Measurements from ENCODE around the gene BMPR2. TPM values are rescaled to one million over a fixed set of nuclear protein-coding genes. Genes with fewer than 3 reads are reported as not detected.

The BMPR2 gene
- total RNA-seq, 1 experiment from 2014 or later: 34.9 TPM

DNA sequence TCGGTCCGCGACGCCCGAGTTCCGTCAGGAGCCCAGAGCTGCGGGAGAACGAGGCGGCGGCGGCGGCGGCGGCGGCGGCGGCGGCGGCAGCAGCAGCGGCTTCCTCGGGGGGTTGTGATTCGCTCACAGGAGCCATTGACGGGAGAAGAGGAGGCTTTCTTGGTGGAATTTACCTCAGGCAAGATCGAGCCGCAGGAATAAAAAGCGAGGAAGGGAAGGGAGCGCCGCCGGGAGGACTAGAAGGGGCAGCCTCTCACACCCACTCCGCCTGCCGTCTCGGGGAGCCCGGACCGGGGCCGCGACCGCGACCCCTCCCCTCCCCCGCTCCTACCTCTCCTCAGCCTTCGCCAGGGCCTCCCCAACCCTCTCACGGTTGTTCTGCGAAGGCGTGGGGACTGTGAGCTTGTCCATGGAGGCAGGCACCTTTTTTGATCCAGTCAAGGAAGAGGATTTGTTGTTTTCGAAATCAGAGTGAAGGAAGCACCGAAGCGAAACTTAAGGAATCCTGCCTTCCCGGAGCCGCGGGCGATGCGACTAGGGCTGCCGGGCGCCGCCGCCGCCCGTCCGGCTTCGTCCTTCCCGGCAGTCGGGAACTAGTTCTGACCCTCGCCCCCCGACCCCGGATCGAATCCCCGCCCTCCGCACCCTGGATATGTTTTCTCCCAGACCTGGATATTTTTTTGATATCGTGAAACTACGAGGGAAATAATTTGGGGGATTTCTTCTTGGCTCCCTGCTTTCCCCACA lies 506 bp downstream of the BMPR2 start:
- no peaks in the 10 kb centered on the region for H3K36me3 ChIP-seq (ENCODE audit: insufficient read depth, low read length, poor library complexity, severe bottlenecking)
- peaks cover 14% of the 10 kb centered on the region for H3K4me1 ChIP-seq (ENCODE audit: insufficient read depth, low read length, poor library complexity, severe bottlenecking)
- intact Hi-C loops (cut with micrococcal nuclease; ENCODE audit: unreplicated experiment): no loop called here
- peak; percentile 77 for DNase-seq (ENCODE audit: low spot score)
- H3K4me3 ChIP-seq (ENCODE audit: low read depth, low read length, poor library complexity, severe bottlenecking): peak overlapping the region; percentile 99
- no peaks in the 10 kb centered on the region for H3K27me3 ChIP-seq (replicated peaks; ENCODE audit: insufficient read depth, low read depth, low read length, poor library complexity)
- ChIA-PET CTCF (interaction anchor here (0.6 kb wide), 2 partner anchors 341 to 392 kb away, joined by 3 to 7 read pairs; no protein-coding TSS in a partner anchor), POLR2A (ENCODE audit: low non-redundant PET) (no interaction called here)
- H3K27ac ChIP-seq (ENCODE audit: low read depth, low read length, poor library complexity, severe bottlenecking): peak overlapping the region; percentile 92
- H3K9me3 ChIP-seq (ENCODE audit: low read depth, low read length, poor library complexity, severe bottlenecking): no peaks in the 10 kb centered on the region
- no peak for TF ChIP-seq CTCF (conservative IDR thresholded peaks at IDR 0.05; ENCODE audit: low read depth, low read length)
- no peak for TF ChIP-seq EZH2 (IDR thresholded peaks at IDR 0.05; ENCODE audit: borderline replicate concordance, low read depth, low read length, poor library complexity, severe bottlenecking)
- BruUV-seq (replicated peaks): TSS peak; percentile 48

DNA sequence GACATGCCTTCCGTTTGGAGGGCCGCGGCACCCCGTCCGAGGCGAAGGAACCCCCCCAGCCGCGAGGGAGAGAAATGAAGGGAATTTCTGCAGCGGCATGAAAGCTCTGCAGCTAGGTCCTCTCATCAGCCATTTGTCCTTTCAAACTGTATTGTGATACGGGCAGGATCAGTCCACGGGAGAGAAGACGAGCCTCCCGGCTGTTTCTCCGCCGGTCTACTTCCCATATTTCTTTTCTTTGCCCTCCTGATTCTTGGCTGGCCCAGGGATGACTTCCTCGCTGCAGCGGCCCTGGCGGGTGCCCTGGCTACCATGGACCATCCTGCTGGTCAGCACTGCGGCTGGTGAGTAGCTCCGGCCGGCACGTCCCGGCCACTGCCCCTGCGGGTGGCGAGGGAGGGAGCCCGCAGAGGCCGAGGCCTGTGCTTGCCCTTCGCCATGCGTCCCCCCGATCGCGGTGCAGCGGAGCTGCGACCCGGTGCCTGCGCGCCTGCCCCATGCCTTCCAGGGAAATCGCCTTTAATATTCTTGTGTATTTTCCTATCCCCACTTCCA lies 1.2 kb downstream of the BMPR2 start:
- H3K9me3 ChIP-seq (ENCODE audit: low read depth, low read length, poor library complexity, severe bottlenecking): no peaks in the 10 kb centered on the region
- peak; percentile 35 for DNase-seq (ENCODE audit: low spot score)
- H3K27me3 ChIP-seq (replicated peaks; ENCODE audit: insufficient read depth, low read depth, low read length, poor library complexity): no peaks in the 10 kb centered on the region
- H3K4me1 ChIP-seq (ENCODE audit: insufficient read depth, low read length, poor library complexity, severe bottlenecking): peaks cover 14% of the 10 kb centered on the region
- ChIA-PET POLR2A (ENCODE audit: low non-redundant PET) (no interaction called here), CTCF (interaction anchor here (0.6 kb wide), 1 partner anchor 342 kb away, joined by 3 read pairs; no protein-coding TSS in a partner anchor)
- H3K4me3 ChIP-seq (ENCODE audit: low read depth, low read length, poor library complexity, severe bottlenecking): peak overlapping the region; percentile 99
- no peaks in the 10 kb centered on the region for H3K36me3 ChIP-seq (ENCODE audit: insufficient read depth, low read length, poor library complexity, severe bottlenecking)
- TF ChIP-seq CTCF (conservative IDR thresholded peaks at IDR 0.05; ENCODE audit: low read depth, low read length): no peak
- no peak for TF ChIP-seq EZH2 (IDR thresholded peaks at IDR 0.05; ENCODE audit: borderline replicate concordance, low read depth, low read length, poor library complexity, severe bottlenecking)
- BruUV-seq (replicated peaks): no TSS peak
- intact Hi-C loops (cut with micrococcal nuclease; ENCODE audit: unreplicated experiment): no loop called here
- peak overlapping the region; percentile 92 for H3K27ac ChIP-seq (ENCODE audit: low read depth, low read length, poor library complexity, severe bottlenecking)

- ChIA-PET POLR2A (ENCODE audit: low non-redundant PET) (no interaction called here), CTCF (no interaction called here)
- Histone ChIP-seq H3K27me3 (replicated peaks; ENCODE audit: insufficient read depth, low read depth, low read length, poor library complexity) (no peaks in the 10 kb centered on the region), H3K9me3 (ENCODE audit: low read depth, low read length, poor library complexity, severe bottlenecking) (no peaks in the 10 kb centered on the region), H3K27ac (ENCODE audit: low read depth, low read length, poor library complexity, severe bottlenecking) (peak overlapping the region; percentile 92), H3K4me1 (ENCODE audit: insufficient read depth, low read length, poor library complexity, severe bottlenecking) (peaks cover 14% of the 10 kb centered on the region), H3K4me3 (ENCODE audit: low read depth, low read length, poor library complexity, severe bottlenecking) (peak overlapping the region; percentile 99), H3K36me3 (ENCODE audit: insufficient read depth, low read length, poor library complexity, severe bottlenecking) (no peaks in the 10 kb centered on the region)
- no peak for TF ChIP-seq CTCF (conservative IDR thresholded peaks at IDR 0.05; ENCODE audit: low read depth, low read length)
- TF ChIP-seq EZH2 (IDR thresholded peaks at IDR 0.05; ENCODE audit: borderline replicate concordance, low read depth, low read length, poor library complexity, severe bottlenecking): no peak
- intact Hi-C loops (cut with micrococcal nuclease; ENCODE audit: unreplicated experiment): no loop called here
- no TSS peak for BruUV-seq (replicated peaks)
- DNase-seq (ENCODE audit: low spot score): no peak
Measured at GRCh38 chr2:202378001-202378400, 1.9 kb downstream of the BMPR2 start.
